Activated T-cell treated with anti-CD3 and anti-CD28 coated beads, Interleukin-2, amount 50 U/mL, for 24 hours (primary cell): ENCODE results near the gene STYX.

Experiments used
- DNase-seq: peaks from one replicate; pipeline ENCODE4 v3.0.0-alpha.2; 2020
- H3K27ac Mint-ChIP-seq: 2 replicates; pipeline ENCODE4 v1.8.0; 2020; ENCODE audit warnings: mild to moderate bottlenecking, mixed read lengths
- H3K27me3 Mint-ChIP-seq: 2 replicates; pipeline ENCODE4 v1.8.0; 2020; ENCODE audit warnings: mixed read lengths
- H3K36me3 Mint-ChIP-seq: 2 replicates; pipeline ENCODE4 v1.8.0; 2020; ENCODE audit warnings: low read depth, mixed read lengths
- H3K4me1 Mint-ChIP-seq: 2 replicates; pipeline ENCODE4 v1.8.0; 2020; ENCODE audit warnings: low read depth, mixed read lengths
- H3K4me3 Mint-ChIP-seq: 2 replicates; pipeline ENCODE4 v1.8.0; 2020; ENCODE audit warnings: mild to moderate bottlenecking, moderate library complexity, mixed read lengths
- H3K9me3 Mint-ChIP-seq: 2 replicates; pipeline ENCODE4 v1.8.0; 2020; ENCODE audit warnings: mixed read lengths

STYX gene

GRCh38 chr14:52790011-52790755, 60.2 kb downstream of the STYX start:
- no peak for DNase-seq
- H3K27ac Mint-ChIP-seq: peak overlapping the region; percentile 87
- H3K36me3 Mint-ChIP-seq: peaks cover 30% of the 10 kb centered on the region
- no peaks in the 10 kb centered on the region for H3K27me3 Mint-ChIP-seq
- H3K4me1 Mint-ChIP-seq: peaks cover 47% of the 10 kb centered on the region
- H3K9me3 Mint-ChIP-seq: no peaks in the 10 kb centered on the region
- peak overlapping the region; percentile 93 for H3K4me3 Mint-ChIP-seq

GRCh38 chr14:52790756-52791222, 60.8 kb downstream of the STYX start:
- H3K27me3 Mint-ChIP-seq: no peaks in the 10 kb centered on the region
- H3K4me3 Mint-ChIP-seq: peak overlapping the region; percentile 93
- DNase-seq: no peak
- peaks cover 47% of the 10 kb centered on the region for H3K4me1 Mint-ChIP-seq
- peaks cover 29% of the 10 kb centered on the region for H3K36me3 Mint-ChIP-seq
- peak overlapping the region; percentile 87 for H3K27ac Mint-ChIP-seq
- H3K9me3 Mint-ChIP-seq: no peaks in the 10 kb centered on the region

DNA sequence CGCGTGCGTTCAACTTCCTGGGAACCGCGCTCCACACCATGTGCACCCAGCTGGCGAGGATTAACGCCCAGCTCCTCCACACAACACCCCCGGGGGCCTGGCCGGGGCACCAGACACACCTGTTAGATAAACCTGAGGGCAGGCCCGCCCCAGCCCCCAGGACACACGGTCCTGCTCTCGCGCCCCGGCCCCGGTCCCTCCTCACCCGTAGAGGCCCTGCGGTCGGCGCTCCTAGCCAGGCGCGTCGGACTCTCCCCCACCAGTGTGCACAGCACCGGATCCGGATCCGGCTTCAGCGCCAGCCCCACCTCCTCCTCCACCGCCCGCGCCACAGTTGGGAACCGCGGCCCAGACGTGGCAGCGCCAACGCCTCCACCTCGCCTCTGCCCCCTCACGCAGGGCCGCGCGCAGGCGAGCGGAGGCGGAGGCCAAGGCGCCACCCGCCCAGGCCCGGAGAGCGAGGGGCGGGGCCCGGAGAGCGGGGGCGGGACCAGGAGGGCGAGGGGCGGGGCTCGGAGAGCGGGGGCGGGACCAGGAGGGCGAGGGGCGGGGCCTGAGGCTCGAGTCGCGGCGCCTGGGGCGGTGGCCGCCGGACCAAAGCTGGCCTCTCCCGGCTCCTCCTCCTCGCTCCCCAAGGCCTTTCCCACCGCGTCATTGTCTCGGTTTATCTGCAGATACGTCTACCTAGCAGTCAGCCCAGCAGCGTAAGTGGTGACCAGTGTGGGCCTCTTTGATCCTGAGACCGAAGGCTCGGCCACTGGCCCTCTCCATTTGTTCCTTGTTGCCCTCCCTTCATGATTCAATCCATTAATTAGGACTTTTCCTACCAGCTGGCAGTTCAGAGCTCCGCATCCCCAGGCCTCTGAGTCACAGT, 61.5 kb downstream of the STYX start, which contains the start of gene GNPNAT1:
Gene GNPNAT1 (minus strand): TSS at position 385 of the 874 bp plus-strand sequence. CDS start 6,957 bp downstream, outside the sequence.
- DNase-seq: peak; percentile 90
- no peaks in the 10 kb centered on the region for H3K27me3 Mint-ChIP-seq
- H3K4me1 Mint-ChIP-seq: peaks cover 46% of the 10 kb centered on the region
- H3K9me3 Mint-ChIP-seq: peaks cover under 1% of the 10 kb centered on the region
- H3K36me3 Mint-ChIP-seq: peaks cover 24% of the 10 kb centered on the region
- H3K4me3 Mint-ChIP-seq: peak within 1 kb of the TSS; percentile 93
- H3K27ac Mint-ChIP-seq: peak within 1 kb of the TSS; percentile 87

DNA sequence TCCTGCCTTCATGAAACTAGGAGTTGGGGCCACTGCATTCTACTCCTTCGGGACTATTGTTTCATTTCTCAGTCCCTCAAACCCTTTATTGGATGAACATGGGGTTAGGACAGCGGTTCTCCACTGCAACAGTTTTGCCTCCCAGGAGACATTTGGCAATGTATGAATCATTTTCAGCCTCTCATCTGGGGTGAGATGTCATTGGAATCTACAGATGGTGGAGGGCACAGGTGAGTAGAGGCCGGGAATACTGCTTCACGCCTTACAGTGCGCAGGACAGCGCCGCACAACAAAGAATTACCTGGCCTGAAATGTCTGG, 62.1 kb downstream of the STYX start:
- Mint-ChIP-seq H3K36me3 (peaks cover 22% of the 10 kb centered on the region), H3K27ac (peak overlapping the region; percentile 85), H3K4me1 (peaks cover 45% of the 10 kb centered on the region), H3K9me3 (peaks cover 2% of the 10 kb centered on the region), H3K4me3 (peak overlapping the region; percentile 78), H3K27me3 (no peaks in the 10 kb centered on the region)
- no peak for DNase-seq

DNA sequence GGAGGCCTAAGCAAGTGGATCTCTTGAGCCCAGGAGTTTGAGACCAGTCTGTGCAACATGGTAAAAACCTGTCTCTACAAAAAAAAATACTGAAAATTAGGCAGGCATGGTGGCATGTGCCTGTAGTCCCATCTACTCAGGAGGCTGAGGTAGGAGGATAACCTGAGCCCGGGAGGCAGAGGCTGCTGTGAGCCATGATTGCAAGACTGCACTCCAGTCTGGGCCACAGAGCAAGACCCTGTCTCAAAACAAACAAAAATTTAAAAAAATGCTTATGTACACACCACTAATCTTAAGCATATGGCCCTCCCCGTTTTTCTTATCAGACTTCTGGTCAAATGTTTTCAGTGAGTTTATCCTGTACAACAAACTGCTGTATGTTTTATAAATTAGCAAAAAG, 63.1 kb downstream of the STYX start:
- DNase-seq: no peak
- Mint-ChIP-seq H3K36me3 (peaks cover 21% of the 10 kb centered on the region), H3K4me1 (peaks cover 43% of the 10 kb centered on the region), H3K9me3 (peaks cover 5% of the 10 kb centered on the region), H3K27ac (no peak overlapping the region), H3K27me3 (no peaks in the 10 kb centered on the region), H3K4me3 (no peak overlapping the region)

GRCh38 chr14:52797653-52798052, 67.7 kb downstream of the STYX start:
- no peaks in the 10 kb centered on the region for H3K36me3 Mint-ChIP-seq
- DNase-seq: no peak
- H3K4me3 Mint-ChIP-seq: no peak overlapping the region
- no peaks in the 10 kb centered on the region for H3K27me3 Mint-ChIP-seq
- peaks cover 5% of the 10 kb centered on the region for H3K9me3 Mint-ChIP-seq
- peaks cover 11% of the 10 kb centered on the region for H3K4me1 Mint-ChIP-seq
- H3K27ac Mint-ChIP-seq: no peak overlapping the region

DNA sequence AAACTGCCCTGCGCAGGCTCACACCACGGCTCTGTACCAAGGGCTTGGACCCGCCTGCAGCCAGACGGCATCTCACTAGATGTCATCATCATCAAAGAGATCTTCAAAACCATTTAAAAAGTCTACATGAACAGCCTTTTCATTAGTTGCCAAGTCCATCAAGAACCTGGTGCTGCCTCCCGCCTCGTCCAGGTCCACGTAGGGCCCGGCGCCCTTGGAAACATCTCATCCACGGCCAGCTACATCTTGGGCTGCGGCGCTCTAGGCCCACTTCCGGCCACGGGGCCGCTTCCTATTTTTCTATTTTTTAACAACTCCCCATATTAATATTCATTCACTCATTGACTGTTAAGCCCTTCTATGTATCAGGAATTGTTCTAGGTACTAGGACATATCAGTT, 68.9 kb downstream of the STYX start:
- no peak for DNase-seq
- no peaks in the 10 kb centered on the region for H3K27me3 Mint-ChIP-seq
- no peak overlapping the region for H3K27ac Mint-ChIP-seq
- H3K36me3 Mint-ChIP-seq: no peaks in the 10 kb centered on the region
- no peak overlapping the region for H3K4me3 Mint-ChIP-seq
- H3K4me1 Mint-ChIP-seq: peaks cover 11% of the 10 kb centered on the region
- H3K9me3 Mint-ChIP-seq: peaks cover 5% of the 10 kb centered on the region

- peaks cover 11% of the 10 kb centered on the region for H3K4me1 Mint-ChIP-seq
- H3K4me3 Mint-ChIP-seq: no peak overlapping the region
- H3K36me3 Mint-ChIP-seq: no peaks in the 10 kb centered on the region
- no peak for DNase-seq
- H3K9me3 Mint-ChIP-seq: peaks cover 5% of the 10 kb centered on the region
- no peaks in the 10 kb centered on the region for H3K27me3 Mint-ChIP-seq
- H3K27ac Mint-ChIP-seq: peak overlapping the region; percentile 1
These were observed 71.2 kb downstream of the STYX start for GRCh38 chr14:52801014-52801712.

DNA sequence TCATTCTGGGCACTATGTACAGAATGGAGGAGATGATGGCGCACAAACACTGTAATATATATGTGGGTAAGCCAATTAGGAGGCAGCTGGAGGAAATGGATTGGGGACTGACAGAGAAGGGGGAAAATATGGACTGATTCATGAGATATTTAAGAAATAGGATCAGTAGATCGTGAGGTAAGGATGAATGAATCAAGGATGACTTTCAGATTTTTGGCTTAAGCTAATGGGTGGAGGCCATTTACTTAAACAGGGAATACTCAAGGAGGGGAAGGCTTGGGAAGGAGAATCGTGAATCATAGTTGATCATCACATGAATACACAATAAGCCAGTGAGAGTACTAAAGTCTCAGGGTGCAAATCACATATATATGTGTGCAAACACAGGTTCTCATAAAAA, 72.6 kb downstream of the STYX start:
- no peak overlapping the region for H3K27ac Mint-ChIP-seq
- no peaks in the 10 kb centered on the region for H3K36me3 Mint-ChIP-seq
- no peak overlapping the region for H3K4me3 Mint-ChIP-seq
- peaks cover 9% of the 10 kb centered on the region for H3K4me1 Mint-ChIP-seq
- H3K27me3 Mint-ChIP-seq: no peaks in the 10 kb centered on the region
- H3K9me3 Mint-ChIP-seq: peaks cover under 1% of the 10 kb centered on the region
- no peak for DNase-seq

DNA sequence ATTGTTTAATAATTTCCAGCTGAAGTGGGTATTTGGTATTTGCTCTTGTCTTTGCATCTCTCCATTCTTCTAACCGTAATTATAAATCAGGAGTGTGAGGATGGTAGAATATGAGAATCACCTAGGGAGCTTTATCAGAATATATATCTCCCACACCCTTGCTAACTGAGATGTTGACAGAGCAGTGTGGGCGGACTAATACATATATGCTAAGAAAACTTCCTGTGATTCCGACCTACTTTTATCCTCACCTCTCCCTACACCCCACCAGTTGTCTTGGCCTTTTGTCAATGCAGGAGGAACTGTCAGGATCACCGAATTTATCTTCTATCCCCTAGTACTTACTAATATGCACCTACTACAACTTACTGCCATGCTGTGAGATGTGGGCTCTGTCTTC, 76.1 kb downstream of the STYX start:
- no peak overlapping the region for H3K27ac Mint-ChIP-seq
- no peaks in the 10 kb centered on the region for H3K9me3 Mint-ChIP-seq
- H3K36me3 Mint-ChIP-seq: no peaks in the 10 kb centered on the region

GRCh38 chr14:52808101-52808500, 78.1 kb downstream of the STYX start:
- Mint-ChIP-seq H3K4me1 (no peaks in the 10 kb centered on the region), H3K4me3 (no peak overlapping the region), H3K36me3 (no peaks in the 10 kb centered on the region), H3K27me3 (no peaks in the 10 kb centered on the region), H3K9me3 (no peaks in the 10 kb centered on the region), H3K27ac (no peak overlapping the region)
- no peak for DNase-seq

More for the DNA sequence above, 76.1 kb downstream of the STYX start:
- Mint-ChIP-seq H3K4me3 (no peak overlapping the region), H3K4me1 (peaks cover 5% of the 10 kb centered on the region), H3K27me3 (no peaks in the 10 kb centered on the region)
- no peak for DNase-seq

DNA sequence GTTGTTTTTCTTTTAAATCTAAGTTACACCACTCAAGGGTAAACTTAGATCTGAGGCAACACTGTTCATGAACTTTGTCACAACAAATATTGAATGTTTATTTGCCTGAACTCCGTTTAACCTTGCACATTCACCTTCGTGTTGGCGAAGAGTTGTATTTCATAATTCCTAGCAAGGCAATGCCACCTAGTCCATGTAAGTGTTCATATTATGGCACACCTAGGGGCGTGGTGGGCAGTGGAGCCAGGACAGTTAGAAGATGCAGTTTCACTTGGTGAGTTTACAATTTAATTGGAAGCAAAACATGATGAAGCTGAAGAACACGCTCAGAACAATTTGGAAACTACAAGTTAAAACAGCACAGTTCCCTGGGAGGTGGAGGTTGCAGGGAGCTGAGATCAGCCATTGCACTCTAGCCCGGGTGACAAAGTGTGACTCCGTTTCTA, 91.9 kb downstream of the STYX start:
- peaks cover 6% of the 10 kb centered on the region for H3K4me1 Mint-ChIP-seq
- no peak overlapping the region for H3K4me3 Mint-ChIP-seq
- H3K9me3 Mint-ChIP-seq: no peaks in the 10 kb centered on the region
- H3K36me3 Mint-ChIP-seq: no peaks in the 10 kb centered on the region
- DNase-seq: no peak
- no peak overlapping the region for H3K27ac Mint-ChIP-seq
- no peaks in the 10 kb centered on the region for H3K27me3 Mint-ChIP-seq

DNA sequence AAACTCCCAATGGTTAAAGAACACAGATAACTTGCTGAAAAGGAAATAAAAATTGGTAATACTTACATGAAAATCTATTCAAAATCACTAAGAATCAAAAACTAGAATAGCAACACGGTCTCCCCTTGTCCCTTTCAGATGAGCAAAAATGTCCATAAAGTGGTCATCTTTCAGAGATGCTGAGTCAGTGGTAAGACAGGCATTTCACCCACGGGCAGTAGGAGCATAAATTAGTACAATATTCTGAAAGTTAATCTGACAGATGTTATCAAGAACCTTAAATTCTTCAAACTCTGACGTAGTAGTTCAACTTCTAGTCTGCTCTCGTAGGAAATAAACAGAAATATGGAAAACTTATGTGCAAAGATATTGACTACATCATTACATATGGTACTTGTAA, 94.5 kb downstream of the STYX start:
- H3K27me3 Mint-ChIP-seq: no peaks in the 10 kb centered on the region

More for the DNA sequence above, 94.5 kb downstream of the STYX start:
- H3K36me3 Mint-ChIP-seq: no peaks in the 10 kb centered on the region
- peaks cover 6% of the 10 kb centered on the region for H3K4me1 Mint-ChIP-seq
- no peak overlapping the region for H3K4me3 Mint-ChIP-seq
- no peaks in the 10 kb centered on the region for H3K9me3 Mint-ChIP-seq
- H3K27ac Mint-ChIP-seq: no peak overlapping the region
- DNase-seq: no peak
